Measurements from ENCODE around the gene CTNNA3.
"Not testable (repeated sequence)": the region's sequence is repeated elsewhere in the genome, so short reads cannot be mapped to it uniquely, and the experiment has no call there.

CTNNA3 gene

GRCh38 chr10:66349726-66350125 is 1346.3 kb downstream of the CTNNA3 start:
- H3K36me3 ChIP-seq: no peaks in the 10 kb centered on the region
- H3K9me3 ChIP-seq: no peaks in the 10 kb centered on the region
- no peaks in the 10 kb centered on the region for H3K4me1 ChIP-seq (ENCODE audit: control insufficient read depth in 1 of 2, insufficient read depth in 1 of 2, low read depth in 1 of 2, low read length in 1 of 2)
- H3K27ac ChIP-seq: no peak overlapping the region
- no peak overlapping the region for H3K4me3 ChIP-seq (ENCODE audit: low read depth in 1 of 2, low read length in 1 of 2)
- H3K27me3 ChIP-seq: no peaks in the 10 kb centered on the region
- no peak for TF ChIP-seq CTCF (IDR thresholded peaks at IDR 0.05)

- TF ChIP-seq CTCF (IDR thresholded peaks at IDR 0.05): no peak
- Histone ChIP-seq H3K27me3 (no peaks in the 10 kb centered on the region), H3K9me3 (no peaks in the 10 kb centered on the region), H3K4me1 (ENCODE audit: control insufficient read depth in 1 of 2, insufficient read depth in 1 of 2, low read depth in 1 of 2, low read length in 1 of 2) (no peaks in the 10 kb centered on the region), H3K27ac (no peak overlapping the region), H3K36me3 (no peaks in the 10 kb centered on the region), H3K4me3 (ENCODE audit: low read depth in 1 of 2, low read length in 1 of 2) (no peak overlapping the region)
Observed at GRCh38 chr10:66349076-66349475, 1346.9 kb downstream of the CTNNA3 start.

GRCh38 chr10:66337211-66337610 is 1358.8 kb downstream of the CTNNA3 start:
- H3K9me3 ChIP-seq: no peaks in the 10 kb centered on the region
- no peak overlapping the region for H3K27ac ChIP-seq
- H3K4me1 ChIP-seq (ENCODE audit: control insufficient read depth in 1 of 2, insufficient read depth in 1 of 2, low read depth in 1 of 2, low read length in 1 of 2): no peaks in the 10 kb centered on the region
- no peak overlapping the region for H3K4me3 ChIP-seq (ENCODE audit: low read depth in 1 of 2, low read length in 1 of 2)
- H3K36me3 ChIP-seq: no peaks in the 10 kb centered on the region
- TF ChIP-seq CTCF (IDR thresholded peaks at IDR 0.05): no peak
- no peaks in the 10 kb centered on the region for H3K27me3 ChIP-seq

GRCh38 chr10:66336791-66337190 is 1359.2 kb downstream of the CTNNA3 start:
- Histone ChIP-seq H3K36me3 (no peaks in the 10 kb centered on the region), H3K27me3 (no peaks in the 10 kb centered on the region), H3K4me3 (ENCODE audit: low read depth in 1 of 2, low read length in 1 of 2) (no peak overlapping the region), H3K4me1 (ENCODE audit: control insufficient read depth in 1 of 2, insufficient read depth in 1 of 2, low read depth in 1 of 2, low read length in 1 of 2) (no peaks in the 10 kb centered on the region), H3K27ac (no peak overlapping the region), H3K9me3 (no peaks in the 10 kb centered on the region)
- no peak for TF ChIP-seq CTCF (IDR thresholded peaks at IDR 0.05)

GRCh38 chr10:66335753-66336152 is 1360.2 kb downstream of the CTNNA3 start:
- H3K4me1 ChIP-seq (ENCODE audit: control insufficient read depth in 1 of 2, insufficient read depth in 1 of 2, low read depth in 1 of 2, low read length in 1 of 2); H3K36me3 ChIP-seq: not testable (repeated sequence)

GRCh38 chr10:66329147-66329546 is 1366.8 kb downstream of the CTNNA3 start:
- H3K4me3 ChIP-seq (ENCODE audit: low read depth in 1 of 2, low read length in 1 of 2): no peak overlapping the region
- no peak overlapping the region for H3K27ac ChIP-seq
- no peaks in the 10 kb centered on the region for H3K36me3 ChIP-seq
- no peaks in the 10 kb centered on the region for H3K27me3 ChIP-seq
- H3K9me3 ChIP-seq: no peaks in the 10 kb centered on the region
- TF ChIP-seq CTCF (IDR thresholded peaks at IDR 0.05): no peak
- H3K4me1 ChIP-seq (ENCODE audit: control insufficient read depth in 1 of 2, insufficient read depth in 1 of 2, low read depth in 1 of 2, low read length in 1 of 2): no peaks in the 10 kb centered on the region

More at GRCh38 chr10:66335753-66336152, 1360.2 kb downstream of the CTNNA3 start:
- H3K9me3 ChIP-seq; H3K4me3 ChIP-seq (ENCODE audit: low read depth in 1 of 2, low read length in 1 of 2); H3K27ac ChIP-seq; H3K27me3 ChIP-seq: not testable (repeated sequence)
